ENCODE results near the gene PIK3CG. TPM values are rescaled to one million over a fixed set of nuclear protein-coding genes. Genes with fewer than 3 reads are reported as not detected.
"Not testable (repeated sequence)": the region's sequence is repeated elsewhere in the genome, so short reads cannot be mapped to it uniquely, and the experiment has no call there.

PIK3CG gene
- total RNA-seq, 1 experiment from 2014 or later = not detected

DNA sequence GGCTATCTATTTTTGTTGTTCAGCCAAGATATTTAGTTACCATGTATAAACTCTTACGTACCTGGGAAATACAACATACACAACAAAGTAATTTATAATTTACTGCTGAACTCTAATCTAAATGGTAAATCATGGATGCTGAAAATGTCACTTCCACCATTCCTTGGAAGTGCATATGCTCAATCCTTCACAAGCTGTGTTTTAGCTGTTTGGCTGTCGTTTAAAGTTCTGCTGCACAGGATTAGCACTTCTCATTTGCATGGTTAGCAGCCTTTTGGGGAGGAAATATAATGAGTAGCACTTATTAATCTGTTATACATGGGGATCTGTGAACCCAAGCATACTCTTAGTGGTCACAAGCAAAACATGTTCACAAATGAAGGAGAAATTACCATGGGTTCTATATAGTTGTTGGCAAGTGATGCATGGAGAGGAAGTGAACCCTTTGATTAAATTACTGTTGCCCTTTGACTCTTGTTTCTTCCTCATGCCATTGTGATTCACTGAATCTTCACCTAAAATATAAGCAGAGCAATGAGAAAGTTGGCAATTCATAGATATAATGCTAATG lies 18.5 kb downstream of the PIK3CG start:
- DNase-seq (ENCODE audit: extremely low read depth, low read depth) = no peak

DNA sequence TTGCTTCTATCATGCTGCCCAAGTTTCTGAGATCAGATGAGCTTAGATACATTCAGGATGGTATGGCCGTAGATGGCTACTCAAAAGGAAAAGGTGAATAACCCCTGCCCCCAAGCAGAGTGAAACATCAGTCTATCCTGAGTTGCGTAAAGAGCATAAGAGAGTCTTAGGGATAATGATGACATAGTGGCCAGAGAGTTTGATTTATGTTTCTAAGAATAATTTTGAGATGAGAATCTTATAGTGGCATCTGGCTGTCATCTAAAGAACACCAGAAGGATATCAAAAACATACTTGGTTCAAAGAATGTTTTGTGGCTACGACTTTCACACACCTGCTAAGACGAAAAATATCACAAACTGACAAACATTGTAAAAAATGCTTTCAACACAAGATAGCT lies 20.6 kb downstream of the PIK3CG start:
- no peak for DNase-seq (ENCODE audit: extremely low read depth, low read depth)

DNA sequence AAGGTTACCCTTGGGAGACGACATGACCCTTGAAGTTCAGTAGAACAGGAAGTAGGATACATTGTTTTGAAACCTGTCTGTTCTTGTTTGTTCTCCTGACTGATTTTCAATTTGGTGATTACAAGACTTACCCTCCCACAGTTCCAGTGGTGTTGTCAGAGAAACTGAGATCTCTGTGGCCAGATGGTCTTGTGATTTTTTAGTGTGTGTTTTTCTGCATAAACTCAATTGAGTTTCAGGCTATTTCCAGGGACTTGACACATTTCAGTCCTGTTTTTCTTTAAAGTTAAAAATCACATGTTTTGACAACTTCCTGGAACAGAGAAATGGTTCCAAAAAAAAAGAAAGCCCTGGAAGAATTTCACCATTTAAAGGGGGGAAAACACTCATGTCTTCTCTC lies 22.3 kb downstream of the PIK3CG start:
- no peak for DNase-seq (ENCODE audit: extremely low read depth, low read depth)

DNA sequence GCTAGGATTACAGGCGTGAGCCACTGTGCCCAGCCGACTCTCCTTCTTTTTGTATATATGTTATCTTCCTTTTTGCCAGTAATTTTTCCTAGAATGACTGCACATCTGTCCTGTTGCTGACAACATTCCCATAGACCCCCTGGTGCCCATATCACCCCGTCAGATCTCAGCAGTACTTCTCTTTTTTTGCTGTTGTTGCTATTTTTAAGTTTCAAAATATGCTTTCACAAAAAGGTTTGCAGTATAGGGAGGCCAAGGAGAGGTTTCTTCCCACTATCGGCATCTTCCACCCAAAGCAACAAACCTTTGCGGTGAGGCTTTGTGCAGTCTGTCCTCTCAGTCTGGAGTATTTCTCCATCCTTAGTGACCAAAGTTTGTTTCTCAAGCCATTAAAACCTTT lies 23.1 kb downstream of the PIK3CG start:
- DNase-seq (ENCODE audit: extremely low read depth, low read depth) = no peak

DNA sequence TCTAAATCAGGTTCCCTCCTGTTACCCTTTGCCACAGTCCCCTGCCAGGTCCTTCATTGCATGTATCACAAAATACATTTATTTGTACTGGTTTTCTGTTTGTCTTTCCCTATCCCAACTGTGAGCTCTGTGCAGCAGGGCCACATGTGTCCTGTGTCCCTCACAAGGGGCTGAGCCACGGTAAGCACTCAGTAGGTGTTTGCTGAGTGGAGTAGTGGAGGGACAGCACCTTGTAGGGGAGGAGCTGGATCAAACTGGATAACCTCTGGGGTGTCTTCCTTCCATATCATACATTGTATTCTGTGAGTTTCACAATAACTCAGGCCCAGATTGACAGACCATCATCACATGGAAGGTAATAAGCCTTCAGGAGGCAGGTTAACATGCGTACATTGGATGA lies 25.9 kb downstream of the PIK3CG start:
- DNase-seq (ENCODE audit: extremely low read depth, low read depth) = no peak

DNA sequence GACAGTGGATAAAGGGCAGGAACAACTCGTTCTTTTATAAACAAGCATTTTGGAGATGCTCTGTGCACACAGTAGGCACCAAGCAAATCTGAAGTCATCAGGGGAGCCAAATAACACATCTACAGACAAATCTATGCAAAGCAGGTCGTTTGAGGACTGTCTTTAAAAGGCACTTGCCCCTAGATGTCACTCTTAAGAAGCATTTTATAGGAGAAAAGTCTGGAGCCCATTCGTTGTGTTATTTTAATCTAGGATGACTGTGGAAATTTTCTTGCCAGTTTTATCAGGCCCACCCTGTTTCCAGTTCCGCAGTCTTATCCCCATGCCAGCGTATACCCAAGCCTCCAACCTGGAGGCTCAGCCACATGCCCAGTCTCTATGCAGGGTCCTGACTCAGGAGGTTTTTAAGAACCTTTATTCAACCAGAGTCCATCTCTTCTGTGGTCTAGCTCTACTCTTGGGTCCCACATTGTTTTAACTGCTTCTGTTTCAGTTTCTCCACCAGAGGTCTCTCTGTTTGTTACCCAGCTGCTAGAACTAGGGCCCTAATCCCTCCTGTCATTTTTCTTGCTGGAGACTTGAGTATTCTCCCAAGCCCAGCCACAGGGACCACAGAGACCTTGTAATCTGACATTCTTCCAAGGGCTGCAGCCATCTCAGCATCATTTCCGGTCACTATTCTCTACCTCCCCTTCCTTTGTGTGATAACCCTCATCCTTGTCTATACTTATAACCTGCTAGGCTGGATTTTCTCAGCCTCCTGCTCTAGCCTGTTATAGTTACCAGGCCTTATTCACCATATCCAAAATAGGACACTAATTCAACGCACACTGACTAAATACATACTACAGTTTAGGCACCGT lies 26.7 kb downstream of the PIK3CG start:
- DNase-seq (ENCODE audit: extremely low read depth, low read depth) = no peak

DNA sequence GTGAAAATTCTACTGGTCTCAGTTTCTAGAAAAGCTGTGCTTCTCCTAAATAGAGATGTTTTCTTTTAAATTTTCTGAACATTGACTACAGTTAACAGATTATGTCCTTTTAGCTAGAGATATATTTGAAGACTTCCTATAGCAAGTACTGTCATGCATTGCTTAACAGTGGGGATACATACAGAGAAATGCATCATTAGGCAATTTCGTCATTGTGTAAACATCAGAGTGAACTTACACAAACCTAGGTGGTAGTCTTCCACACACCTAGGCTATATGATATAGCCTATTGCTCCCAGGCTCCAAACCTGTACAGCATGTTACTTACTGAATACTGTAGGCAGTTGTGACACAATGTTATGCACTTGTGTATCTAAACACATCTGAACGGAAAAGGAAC lies 28.5 kb downstream of the PIK3CG start:
- no peak for DNase-seq (ENCODE audit: extremely low read depth, low read depth)

DNA sequence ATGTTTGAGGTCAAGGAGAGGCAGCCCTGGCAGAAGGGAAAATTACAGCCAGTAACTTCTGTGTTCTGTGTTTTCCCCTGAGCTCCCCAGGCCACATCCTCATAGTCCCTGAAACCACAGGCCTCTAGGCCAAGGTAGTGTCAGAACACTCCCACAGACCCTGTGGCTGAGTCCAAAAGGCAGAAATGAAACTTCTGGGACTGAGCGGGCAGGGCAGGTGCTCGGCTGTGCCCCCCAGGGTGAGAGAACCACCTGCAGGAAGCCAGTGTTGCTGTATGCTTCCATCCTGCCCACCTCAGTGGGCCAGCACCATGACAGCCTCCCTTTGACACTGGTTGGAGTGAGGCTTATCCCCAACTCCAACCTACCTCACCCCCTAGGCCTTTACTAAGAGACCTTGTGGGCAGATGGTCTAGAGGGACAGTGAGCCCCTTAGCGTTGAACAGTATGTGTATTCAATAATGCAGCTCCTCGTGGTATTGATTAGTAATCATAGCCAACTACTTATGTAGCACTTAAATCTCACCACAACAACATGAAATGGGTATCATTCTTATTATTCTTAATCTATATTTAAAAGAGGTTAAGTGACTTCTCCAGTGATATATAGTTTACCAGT lies 30.3 kb downstream of the PIK3CG start:
- DNase-seq (ENCODE audit: extremely low read depth, low read depth) = no peak

DNA sequence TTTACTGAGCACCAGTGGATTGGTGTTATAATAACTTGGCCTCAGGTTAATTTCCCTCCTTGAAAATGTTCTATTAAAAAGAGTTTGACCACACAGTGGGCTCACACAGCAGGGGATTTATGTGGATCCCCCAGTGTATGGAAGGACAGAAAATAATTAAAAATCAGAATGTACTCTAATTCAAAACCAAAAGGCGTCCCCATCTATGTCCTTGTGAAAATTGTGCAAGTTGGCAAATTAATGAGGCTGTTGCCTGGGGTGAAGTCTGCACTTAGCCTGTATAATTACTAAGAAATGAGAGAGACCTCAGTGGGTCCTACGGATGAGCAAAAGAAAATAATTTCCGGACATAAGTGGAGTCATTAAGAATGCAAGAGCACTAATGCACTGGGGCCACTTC lies 31.1 kb downstream of the PIK3CG start:
- no peak for DNase-seq (ENCODE audit: extremely low read depth, low read depth)

DNA sequence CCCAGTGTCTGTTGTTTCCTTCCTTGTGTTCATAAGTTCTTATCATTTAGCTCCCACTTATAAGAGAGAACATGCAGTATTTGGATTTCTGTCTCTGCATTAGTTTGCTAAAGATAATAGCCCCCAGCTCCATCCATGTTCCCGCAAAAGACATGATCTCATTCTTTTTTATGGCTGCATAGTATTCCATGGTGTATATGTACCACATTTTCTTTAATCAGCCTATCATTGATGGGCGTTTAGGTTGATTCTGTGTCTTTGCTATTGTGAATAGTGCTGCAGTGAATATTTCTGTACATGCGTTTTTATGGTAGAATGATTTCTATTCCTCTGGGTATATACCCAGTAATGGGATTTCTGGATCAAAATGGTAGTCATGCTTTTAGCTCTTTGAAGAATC lies 32.5 kb downstream of the PIK3CG start:
- not testable (repeated sequence) for DNase-seq (ENCODE audit: extremely low read depth, low read depth)

DNA sequence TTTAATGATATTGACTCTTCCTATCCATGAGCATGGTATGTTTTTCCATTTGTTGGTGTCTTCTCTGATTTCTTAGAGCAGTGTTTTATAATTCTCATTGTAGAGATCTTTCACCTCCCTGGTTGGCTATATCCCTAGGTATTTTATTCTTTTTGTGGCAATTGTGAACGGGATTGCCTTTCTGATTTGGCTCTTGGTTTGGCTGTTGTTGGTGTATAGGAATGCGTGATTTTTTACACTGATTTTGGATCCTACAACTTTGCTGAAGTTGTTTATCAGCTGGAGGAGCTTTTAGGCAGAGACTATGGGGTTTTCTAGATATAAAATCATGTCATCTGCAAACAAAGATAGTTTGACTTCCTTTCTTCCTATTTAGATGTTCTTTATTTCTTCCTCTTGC lies 33.9 kb downstream of the PIK3CG start:
- not testable (repeated sequence) for DNase-seq (ENCODE audit: extremely low read depth, low read depth)

DNA sequence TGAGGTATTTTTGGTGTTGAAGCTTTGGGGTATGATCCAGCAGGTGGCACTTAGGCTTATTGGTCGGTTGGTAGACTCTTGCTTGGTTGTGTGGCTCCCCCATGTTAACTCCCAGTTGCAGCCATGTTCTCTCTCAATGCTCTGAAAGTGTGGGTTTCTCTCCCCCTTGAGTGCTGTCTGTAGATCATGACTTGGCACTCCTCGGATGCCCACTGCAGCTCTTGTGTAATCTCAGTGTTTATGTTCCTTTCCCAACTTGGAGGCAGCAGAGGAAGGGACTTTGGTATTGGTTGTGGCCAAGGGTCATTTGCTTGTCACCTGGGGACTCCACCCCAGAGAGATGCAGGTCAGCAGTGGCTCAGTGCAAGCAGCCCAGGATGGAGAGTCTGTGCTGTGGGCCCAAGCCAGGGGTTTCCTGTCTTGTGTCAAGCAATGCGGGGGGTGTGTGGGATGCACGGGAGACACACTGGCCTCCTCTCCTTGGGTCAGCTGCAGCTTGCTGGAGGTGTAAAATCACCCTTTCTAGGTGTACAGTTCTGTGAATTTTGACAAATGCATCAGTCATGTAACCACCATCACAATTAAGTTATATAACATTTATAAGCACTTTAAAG lies 36.9 kb downstream of the PIK3CG start:
- no peak for DNase-seq (ENCODE audit: extremely low read depth, low read depth)

DNA sequence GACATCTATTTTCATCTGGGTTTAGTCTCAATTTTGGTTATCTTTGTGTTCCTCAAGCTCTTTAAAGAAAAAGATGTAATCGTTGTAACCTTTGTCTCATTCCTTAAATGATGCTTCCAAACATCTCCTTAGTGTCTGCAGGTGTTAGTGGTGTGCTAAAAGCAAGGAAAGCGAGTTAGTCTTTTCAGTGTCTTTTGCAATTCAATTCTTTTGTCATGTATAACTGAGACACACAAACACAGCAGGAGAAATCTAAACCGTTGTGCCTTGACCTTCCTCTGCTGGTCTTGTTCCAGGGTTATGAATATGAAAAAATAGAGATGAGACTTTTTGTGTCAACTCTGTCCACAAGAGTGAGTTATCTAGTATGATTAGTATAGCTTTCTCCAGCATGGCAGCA lies 40.7 kb downstream of the PIK3CG start:
- no peak for DNase-seq (ENCODE audit: extremely low read depth, low read depth)

DNA sequence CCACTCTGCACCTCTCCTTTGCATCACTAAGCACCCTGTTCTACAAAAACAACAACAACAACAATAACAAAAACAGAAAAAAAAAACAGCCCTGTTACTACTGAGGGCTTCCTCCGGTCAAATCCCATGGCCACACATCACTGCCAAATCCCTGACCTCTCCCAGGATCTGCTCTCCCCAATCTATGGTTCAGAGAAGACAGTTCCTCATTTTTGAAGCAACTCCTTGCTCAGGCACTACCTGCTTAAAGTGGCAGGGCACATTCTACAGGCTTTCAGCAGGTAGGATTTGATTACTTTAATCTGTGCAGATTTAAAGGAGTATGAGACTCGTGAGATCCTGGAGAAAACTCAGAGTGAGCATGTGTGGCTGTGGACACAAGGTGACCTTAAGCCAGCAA lies 46.9 kb downstream of the PIK3CG start:
- no peak for DNase-seq (ENCODE audit: extremely low read depth, low read depth)

DNA sequence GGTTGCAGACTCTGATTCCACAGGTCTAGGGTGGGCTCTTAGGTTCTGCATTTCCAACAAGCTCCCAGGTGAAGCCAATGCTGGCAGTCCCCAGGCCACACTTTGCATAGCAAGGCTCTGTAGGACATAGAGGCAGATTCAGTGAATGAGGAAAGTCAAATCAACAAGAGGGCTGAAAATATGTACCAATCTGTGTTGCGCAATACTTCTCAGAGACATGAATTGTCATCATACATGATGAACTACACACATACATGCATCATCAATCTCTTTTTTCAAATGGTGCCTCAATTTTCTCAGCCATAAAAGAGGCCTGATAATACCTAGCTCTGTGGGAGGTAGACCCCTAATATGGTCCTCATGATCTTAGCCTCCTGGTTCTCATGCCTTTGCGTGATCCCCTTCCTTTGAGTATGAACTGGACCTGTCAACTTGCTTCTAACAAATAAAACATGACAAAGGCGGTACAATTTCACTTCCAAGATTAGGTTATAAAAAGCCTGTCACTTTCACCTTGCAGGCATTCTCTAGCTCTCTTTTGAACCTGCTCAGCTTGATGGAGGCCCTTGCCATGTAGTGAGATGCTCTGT lies 49.0 kb downstream of the PIK3CG start:
- no peak for DNase-seq (ENCODE audit: extremely low read depth, low read depth)

DNA sequence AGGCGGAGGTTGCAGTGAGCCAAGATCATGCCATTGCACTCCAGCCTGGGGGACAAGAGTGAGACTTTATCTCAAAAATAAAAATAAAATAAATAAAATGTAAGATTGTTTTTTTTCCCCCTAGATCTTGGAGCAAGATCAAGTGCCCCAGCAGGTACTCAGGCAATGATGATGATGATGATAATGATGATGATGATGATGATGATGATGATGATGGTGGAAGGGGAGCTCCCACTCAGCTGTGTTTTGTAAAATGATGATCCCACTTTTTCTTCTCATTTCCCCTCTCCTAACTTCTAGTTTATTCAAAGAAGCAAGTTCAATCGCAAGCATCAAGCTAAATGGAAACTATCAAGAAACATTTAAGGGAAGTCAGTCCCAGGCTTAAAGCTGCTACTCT lies 50.3 kb downstream of the PIK3CG start:
- no peak for DNase-seq (ENCODE audit: extremely low read depth, low read depth)

DNA sequence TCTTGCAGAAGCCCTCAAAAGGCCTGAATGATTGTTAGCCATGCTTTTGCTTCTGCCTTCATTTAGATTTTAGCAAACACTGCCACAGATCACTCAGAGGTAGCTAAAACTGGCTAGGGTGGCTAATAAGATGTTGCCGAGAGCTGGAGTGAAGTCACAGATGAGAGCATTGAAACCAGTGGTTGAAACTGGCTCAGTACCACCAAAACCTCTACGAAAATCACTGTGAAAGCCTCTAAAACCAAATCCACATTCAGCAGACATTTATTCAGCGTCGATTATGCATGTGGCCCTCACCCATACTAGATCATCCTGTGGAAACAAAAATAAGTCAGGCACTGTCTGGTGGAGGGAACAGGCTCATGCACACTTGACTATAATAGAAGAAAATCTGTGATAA lies 50.8 kb downstream of the PIK3CG start:
- DNase-seq (ENCODE audit: extremely low read depth, low read depth) = no peak

DNA sequence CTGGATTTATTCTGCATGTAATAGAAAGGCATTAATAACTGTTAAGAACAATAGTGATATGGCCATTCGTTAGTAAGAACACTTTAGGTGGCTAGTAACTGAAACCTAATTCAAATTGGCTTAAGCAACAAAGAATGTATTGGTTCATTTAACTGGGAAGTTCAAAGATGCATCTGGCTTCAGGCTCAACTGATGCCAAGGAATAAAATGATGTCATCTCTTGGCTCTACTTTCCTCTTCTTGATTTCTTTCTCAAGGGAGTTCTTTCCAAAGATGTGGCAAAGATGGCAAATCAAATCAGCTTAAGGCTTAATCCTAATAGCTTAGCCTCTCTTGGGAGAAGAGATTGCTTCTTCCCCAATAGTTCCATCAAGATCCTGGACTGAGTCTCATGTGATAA lies 51.6 kb downstream of the PIK3CG start:
- no peak for DNase-seq (ENCODE audit: extremely low read depth, low read depth)

DNA sequence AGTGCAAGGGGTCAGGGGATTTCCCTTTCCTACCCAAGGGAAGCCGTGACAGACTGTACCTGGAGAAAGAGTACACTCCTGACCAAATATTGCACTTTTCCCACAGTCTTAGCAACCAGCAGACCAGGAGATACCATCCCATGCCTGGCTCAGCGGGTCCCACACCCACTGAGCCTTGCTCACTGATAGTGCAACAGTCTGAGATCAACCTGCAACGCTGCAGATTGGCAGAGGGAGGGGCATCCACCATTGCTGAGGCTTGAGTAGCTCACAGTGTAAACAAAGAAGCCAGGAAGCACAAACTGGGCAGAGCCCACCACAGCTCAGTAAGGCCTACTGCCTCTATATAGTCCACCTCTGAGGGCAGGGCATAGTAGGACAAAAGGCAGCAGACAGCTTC lies 53.9 kb downstream of the PIK3CG start:
- no peak for DNase-seq (ENCODE audit: extremely low read depth, low read depth)

DNA sequence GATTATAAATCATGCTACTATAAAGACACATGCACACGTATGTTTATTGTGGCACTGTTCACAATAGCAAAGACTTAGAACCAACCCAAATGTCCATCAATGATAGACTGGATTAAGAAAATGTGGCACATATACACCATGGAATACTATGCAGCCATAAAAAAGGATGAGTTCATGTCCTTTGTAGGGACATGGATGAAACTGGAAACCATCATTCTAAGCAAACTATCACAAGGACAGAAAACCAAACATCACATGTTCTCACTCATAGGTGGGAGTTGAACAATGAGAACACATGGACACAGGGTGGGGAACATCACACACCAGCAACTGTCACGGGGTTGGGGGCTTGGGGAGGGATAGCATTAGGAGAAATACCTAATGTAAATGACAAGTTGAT lies 59.4 kb downstream of the PIK3CG start:
- DNase-seq (ENCODE audit: extremely low read depth, low read depth) = not testable (repeated sequence)

DNA sequence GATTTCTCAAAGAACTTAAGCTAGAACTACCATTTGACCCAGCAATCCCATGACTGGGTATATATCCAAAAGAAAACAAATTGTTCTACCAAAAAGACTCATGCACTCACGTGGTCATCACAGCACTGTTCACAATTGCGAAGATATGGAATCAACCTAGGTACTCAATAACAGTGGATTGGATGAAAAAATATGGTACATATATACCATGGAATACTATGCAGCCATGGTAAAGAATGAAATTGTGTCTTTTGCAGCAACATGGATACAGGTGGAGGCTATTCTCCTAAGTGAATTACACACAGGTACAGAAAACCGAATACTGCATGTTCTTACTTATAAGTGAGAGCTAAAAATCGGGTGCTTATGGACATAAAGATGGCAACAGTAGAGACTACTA lies 61.8 kb downstream of the PIK3CG start:
- DNase-seq (ENCODE audit: extremely low read depth, low read depth) = no peak

Data from NCI-H460 (cell line).